GM21360 (cell line): ENCODE data around the gene EFHD2.
A peak's percentile ranks its signal among the peaks of the same experiment; 100 is the strongest.
"Not testable (repeated sequence)": the region's sequence is repeated elsewhere in the genome, so short reads cannot be mapped to it uniquely, and the experiment has no call there.

Source experiments
- ATAC-seq: cut with Tn5 transposase; IDR thresholded peaks from one replicate; pipeline ENCODE4 v1.9.1; 2021; ENCODE audit warnings: mild to moderate bottlenecking, moderate library complexity; ENCODE audit not compliant: unreplicated experiment

EFHD2 gene

DNA sequence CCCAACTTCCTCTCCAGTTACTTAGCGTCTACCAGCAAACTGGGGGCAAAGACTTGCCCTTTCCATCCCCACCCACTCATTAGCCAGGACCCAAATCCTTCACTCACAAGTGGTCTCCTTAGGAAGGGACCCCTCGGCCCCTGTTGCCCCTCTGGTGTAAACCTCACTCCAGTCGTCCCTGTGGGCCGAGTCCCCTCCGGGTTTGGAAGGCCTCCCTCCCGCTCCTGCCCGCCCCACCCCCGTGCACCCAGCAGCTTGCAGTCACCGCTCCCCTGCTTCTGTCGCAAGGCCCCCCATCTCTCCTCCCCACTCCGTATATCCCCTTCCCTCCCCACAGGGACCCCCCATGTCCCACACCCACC is 1.2 kb downstream of the EFHD2 start:
- ATAC-seq: no peak

- peak; percentile 28 for ATAC-seq
Observed at GRCh38 chr1:15411593-15412137, 2.0 kb downstream of the EFHD2 start.

- no peak for ATAC-seq
Observed at GRCh38 chr1:15412175-15412800, 2.6 kb downstream of the EFHD2 start.

GRCh38 chr1:15412843-15413242 is 3.2 kb downstream of the EFHD2 start:
- no peak for ATAC-seq

DNA sequence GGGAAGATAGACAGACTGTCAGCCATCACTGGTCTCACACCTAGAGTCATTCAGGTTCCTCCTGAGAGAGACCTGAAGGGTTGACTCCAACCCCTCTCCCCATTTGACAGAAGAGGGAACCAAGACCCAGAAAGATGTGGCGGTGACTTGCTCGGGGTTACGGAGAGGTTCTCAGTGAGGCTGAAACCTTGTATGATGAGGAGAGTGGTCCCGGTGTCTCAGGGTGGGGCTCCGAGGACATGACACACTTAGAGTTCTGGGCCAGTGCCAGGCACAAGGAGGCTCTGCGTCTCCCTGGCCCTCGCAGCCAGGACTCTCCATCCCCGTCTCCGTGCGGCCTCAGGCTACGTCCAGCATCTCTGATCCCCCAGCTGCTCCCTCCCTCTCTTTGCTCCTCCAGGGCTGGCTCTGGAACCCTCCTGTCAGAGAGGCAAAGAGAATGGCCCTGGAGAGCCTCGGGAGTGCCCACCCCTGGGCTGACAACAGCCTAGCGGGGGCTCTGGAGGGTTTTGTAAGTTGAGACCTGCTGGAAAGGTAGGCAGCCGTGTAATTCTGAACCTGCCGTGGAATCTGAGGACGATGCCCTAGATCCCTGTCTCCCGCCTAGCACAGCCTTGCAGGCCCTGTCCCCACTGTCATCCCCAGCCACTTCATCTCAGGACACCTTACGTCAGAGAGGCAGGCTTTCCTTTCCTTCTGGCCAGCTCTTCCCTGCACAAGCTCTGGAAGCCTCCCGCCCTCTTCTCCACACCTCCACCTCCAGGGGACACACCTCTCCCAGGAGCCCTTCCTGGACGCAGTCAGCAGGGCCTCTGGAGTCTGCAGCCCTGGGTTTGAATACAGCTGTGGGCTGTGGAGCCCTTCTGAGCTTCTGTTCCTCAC is 4.1 kb downstream of the EFHD2 start:
- no peak for ATAC-seq

GRCh38 chr1:15414445-15414983 is 4.8 kb downstream of the EFHD2 start:
- no peak for ATAC-seq

GRCh38 chr1:15417059-15417934 is 7.6 kb downstream of the EFHD2 start:
- ATAC-seq: no peak

DNA sequence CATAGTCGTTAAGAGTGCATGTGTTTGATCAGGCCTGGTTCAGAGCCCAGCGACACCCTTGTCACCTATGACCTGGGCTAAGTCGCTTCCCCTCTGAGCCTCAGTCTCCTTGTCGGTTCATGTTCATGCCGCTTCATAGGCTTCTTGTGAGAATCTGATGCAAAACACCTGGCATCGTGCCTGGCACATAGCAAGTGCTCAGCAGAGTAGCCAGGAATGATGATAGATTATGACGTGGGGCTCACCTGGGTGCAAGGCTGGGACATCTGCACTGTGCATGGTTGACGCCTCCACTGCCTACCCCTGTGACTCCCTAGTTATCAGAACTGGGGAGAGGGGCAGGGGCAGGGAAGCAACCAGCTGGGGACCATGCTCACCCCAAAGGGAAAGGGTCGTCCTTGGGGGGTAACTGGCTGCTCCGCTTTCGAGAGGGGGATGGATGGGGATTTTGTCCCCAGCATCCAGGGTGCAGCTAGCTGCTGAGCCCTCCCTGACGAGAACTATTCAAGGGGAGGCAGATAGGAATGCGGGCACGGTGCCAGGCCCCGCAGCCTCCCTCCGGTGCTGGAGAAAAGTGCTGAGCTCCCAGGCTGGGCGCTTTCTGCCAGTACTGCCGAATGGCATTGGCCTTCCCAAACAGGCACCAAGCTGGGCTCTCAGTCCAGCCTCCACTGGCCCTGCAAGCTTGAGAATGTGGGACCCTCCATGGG is 9.3 kb downstream of the EFHD2 start:
- ATAC-seq: no peak

- ATAC-seq: no peak
Observed at GRCh38 chr1:15420853-15421465, 11.3 kb downstream of the EFHD2 start.

DNA sequence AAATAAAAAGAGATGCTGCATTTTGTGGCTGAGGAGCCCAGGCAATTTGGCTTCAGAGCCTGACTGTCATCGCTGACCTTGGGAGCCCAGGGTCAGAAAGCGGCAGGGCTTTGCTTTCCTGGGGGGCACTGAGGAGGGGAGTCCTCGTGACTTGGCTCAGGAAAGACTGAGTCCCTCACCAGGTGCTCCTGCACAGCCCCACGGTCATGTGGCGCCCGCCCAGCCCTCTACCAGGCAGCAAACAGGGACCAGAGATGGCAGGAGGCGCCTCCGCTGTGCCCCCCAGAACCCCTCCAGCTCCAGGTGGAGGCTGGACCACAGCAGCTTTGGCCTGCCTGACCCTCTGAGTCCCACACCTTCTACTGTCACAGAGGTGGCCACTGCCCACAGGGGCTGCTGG is 13.2 kb downstream of the EFHD2 start:
- ATAC-seq: no peak

GRCh38 chr1:15423355-15424077 is 13.8 kb downstream of the EFHD2 start:
- ATAC-seq: no peak

DNA sequence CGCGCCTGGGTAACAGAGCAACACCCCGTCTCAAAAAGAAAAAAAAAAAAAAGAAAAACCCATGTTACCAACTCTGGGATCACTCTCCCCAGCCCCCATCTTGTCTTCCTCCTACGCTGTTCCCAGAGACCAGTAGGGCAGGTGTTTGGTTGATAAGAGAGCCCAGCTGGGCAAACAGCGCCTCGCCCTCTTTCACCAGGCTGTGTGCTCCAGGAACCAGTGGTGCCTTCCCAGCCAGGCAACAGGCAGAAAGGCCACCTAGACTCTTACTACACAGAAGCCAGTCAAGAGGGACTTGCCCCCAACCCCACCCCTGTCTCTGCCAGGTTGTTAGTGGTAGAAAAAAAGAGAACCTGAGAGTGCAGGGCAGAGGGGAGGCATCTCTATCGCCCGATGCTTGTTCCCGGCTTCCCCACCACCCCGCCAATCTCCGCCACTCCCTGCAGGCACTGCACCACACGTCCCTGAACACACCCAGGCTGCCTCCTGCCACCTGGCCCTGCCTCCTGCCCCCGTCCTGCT is 14.5 kb downstream of the EFHD2 start:
- no peak for ATAC-seq

- no peak for ATAC-seq
Observed at GRCh38 chr1:15424981-15425380, 15.3 kb downstream of the EFHD2 start.

GRCh38 chr1:15425521-15425920 is 15.8 kb downstream of the EFHD2 start:
- ATAC-seq: no peak

DNA sequence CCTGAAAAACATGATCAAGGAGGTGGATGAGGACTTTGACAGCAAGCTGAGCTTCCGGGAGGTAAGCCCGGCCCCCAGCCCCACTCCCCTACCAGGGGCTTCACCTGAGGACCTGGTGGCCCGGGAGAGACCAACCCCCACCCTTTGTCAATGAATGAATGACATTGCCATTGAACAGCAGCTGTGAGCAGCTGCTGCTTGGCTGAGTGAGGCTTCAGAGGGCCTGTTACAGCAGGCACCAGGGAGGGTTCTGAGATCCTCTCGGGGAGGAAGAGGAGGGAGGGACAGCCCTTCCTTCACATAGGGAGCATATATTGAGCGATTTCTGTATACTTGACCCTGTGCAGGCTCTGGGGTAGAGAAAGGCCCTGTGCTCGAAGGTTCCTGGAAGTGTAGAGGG is 16.3 kb downstream of the EFHD2 start:
- no peak for ATAC-seq

DNA sequence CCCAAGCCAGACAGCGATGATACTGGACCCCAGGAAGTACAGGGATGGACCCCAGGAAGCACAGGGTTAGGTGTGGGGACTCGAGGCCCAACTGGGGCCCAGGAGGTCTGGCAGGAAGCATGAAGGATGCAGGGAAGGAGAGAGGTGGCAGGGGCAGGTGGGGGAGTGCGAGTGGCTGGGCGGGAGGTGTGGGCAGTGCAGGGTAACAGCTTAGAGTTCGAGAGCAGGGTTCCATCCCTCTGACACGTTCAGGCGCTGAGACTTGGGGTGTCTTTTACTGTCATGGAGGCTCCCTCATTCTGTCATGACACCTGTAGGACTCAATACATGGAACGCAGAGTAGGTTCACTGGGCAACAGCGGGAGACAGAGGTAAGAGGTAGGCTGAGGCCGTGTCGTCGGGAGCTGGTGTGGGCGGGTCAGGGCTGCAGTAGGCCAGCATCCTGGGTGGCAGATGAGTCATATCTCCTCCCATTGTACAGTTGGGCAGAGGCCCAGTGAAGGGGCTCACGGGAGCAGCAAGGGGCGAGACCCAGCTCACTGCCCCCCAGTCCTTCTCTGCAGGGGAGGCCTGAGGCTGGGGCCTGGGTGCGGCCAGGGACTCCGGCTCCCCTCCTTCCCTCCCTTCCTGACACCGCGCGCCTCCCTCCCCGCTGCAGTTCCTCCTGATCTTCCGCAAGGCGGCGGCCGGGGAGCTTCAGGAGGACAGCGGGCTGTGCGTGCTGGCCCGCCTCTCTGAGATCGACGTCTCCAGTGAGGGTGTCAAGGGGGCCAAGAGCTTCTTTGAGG is 17.0 kb downstream of the EFHD2 start:
- ATAC-seq: no peak

DNA sequence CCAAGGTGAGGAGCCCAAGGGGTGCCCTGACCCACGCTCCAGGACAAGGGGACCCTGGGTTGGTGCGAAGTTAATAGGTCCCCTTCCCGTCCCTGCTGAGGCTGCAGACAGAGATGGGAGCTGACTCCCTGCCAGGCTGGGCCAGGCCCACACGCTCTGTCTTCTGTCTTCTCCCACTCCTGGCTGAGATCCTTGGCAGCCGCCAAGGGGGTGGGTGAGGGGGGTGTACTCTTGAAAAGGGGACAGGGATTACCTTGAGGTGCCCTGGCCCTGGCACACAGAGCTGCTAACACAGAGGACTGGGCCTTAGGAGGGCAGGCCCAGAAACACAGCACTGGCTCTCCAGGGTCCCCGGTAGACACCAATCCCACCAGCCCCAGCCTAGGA is 17.6 kb downstream of the EFHD2 start:
- no peak for ATAC-seq

DNA sequence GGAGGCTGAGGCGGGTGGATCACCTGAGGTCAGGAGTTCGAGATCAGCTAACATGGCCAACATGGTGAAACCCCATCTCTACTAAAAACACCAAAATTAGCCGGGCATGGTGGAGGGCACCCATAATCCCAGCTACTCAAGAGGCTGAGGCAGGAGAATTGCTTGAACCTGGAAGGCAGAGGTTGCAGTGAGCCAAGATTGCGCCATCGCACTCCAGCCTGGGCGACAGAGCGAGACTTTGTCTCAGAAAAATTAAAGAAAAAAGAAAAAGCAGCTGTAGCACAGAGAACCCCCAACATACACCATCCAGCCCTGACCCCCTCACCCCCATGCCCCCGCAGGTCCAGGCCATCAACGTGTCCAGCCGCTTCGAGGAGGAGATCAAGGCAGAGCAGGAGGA is 18.6 kb downstream of the EFHD2 start:
- ATAC-seq: not testable (repeated sequence)
